Osteocyte (in vitro differentiated cells): ENCODE data around the gene FZD7. TPM values are rescaled to one million over a fixed set of nuclear protein-coding genes. Genes with fewer than 3 reads are reported as not detected.

Experiments
- DNase-seq: peaks from one replicate; pipeline ENCODE4 v3.0.0; 2021; ENCODE audit warnings: mixed read lengths; ENCODE audit not compliant: unreplicated experiment; ENCODE audit errors: extremely low spot score
- H3K27ac Mint-ChIP-seq: one replicate; pipeline ENCODE4 v1.8.0; 2021; ENCODE audit warnings: mild to moderate bottlenecking, mixed read lengths; ENCODE audit not compliant: unreplicated experiment
- H3K27me3 Mint-ChIP-seq: one replicate; pipeline ENCODE4 v1.8.0; 2021; ENCODE audit warnings: mixed read lengths; ENCODE audit not compliant: unreplicated experiment
- H3K36me3 Mint-ChIP-seq: one replicate; pipeline ENCODE4 v1.8.0; 2021; ENCODE audit warnings: mixed read lengths; ENCODE audit not compliant: unreplicated experiment
- H3K4me1 Mint-ChIP-seq: one replicate; pipeline ENCODE4 v1.8.0; 2021; ENCODE audit warnings: mixed read lengths; ENCODE audit not compliant: unreplicated experiment
- H3K4me3 Mint-ChIP-seq: one replicate; pipeline ENCODE4 v1.8.0; 2021; ENCODE audit warnings: mild to moderate bottlenecking, moderate library complexity, mixed read lengths; ENCODE audit not compliant: unreplicated experiment
- H3K9me3 Mint-ChIP-seq: one replicate; pipeline ENCODE4 v1.8.0; 2021; ENCODE audit warnings: mixed read lengths; ENCODE audit not compliant: unreplicated experiment
- total RNA-seq: library from RNA; stranded (reverse); gene quantifications from 2 replicates; pipeline ENCODE4 v1.2.1, GENCODE V29; 2021
- TF ChIP-seq, protein P1 (sequence below): fragments of 200-600 bp; sonication (generic); IDR thresholded peaks from 2 replicates; pipeline ENCODE4 v1.5.0; 2021; ENCODE audit warnings: antibody characterized with exemption, mild to moderate bottlenecking, moderate library complexity

The FZD7 gene
- total RNA-seq, 1 donor from 2014 or later, result 37.0 TPM

DNA sequence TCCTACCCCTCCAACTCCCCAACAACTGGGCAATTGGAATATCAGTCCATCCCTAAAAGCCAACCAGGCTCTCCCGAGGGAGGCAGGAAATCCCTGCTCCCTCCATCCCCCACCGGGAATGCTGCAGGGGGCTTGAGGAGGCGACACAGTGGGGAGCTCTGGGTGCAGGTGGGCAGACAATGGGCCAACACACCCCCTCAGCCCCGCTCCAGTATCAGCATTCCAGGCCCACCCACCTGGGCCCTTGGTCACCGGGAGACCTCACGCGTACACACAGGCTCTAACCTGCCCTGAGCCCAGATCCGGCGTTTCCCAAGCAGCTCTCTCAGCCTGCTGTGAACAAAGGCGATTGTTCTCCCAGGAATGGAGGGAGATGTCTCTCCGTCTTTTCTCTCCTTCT, 37.6 kb upstream of the FZD7 start:
- Mint-ChIP-seq H3K4me1 (no peaks in the 10 kb centered on the region), H3K27me3 (no peaks in the 10 kb centered on the region), H3K4me3 (no peak overlapping the region), H3K27ac (no peak overlapping the region), H3K36me3 (no peaks in the 10 kb centered on the region), H3K9me3 (no peaks in the 10 kb centered on the region)
- TF ChIP-seq, protein P1, sequence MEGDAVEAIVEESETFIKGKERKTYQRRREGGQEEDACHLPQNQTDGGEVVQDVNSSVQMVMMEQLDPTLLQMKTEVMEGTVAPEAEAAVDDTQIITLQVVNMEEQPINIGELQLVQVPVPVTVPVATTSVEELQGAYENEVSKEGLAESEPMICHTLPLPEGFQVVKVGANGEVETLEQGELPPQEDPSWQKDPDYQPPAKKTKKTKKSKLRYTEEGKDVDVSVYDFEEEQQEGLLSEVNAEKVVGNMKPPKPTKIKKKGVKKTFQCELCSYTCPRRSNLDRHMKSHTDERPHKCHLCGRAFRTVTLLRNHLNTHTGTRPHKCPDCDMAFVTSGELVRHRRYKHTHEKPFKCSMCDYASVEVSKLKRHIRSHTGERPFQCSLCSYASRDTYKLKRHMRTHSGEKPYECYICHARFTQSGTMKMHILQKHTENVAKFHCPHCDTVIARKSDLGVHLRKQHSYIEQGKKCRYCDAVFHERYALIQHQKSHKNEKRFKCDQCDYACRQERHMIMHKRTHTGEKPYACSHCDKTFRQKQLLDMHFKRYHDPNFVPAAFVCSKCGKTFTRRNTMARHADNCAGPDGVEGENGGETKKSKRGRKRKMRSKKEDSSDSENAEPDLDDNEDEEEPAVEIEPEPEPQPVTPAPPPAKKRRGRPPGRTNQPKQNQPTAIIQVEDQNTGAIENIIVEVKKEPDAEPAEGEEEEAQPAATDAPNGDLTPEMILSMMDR, result no peak
- no peak for DNase-seq

DNA sequence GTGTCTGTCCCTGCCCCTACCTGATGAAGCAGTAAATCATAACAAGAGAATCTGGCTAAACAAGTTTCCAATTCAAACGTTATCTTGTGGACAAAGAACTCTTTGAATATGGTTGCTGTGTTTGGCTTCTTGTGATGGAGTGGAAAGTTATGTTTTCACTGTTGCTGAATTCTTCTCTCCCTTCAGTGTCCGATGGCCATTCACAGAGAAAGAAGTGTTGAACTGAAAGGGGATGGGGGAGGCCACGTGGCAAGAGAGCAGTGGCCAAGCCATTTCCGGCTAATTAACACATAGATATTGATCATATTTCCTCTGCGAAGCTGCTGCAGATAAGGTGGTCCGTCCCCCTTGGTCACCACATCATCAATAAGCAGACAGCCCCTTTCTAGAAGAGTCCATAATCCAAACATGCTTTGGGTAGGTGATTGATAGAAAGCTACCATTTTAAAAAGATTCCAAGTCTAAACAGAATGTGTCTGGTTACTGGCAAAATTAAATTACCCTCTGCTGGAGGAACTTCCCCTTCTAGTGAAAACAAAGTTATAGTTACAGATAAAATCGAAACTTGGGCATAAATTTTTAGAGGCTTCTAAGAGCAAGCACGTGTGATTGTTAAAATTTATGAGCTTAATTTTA, 36.9 kb upstream of the FZD7 start:
- peaks cover 3% of the 10 kb centered on the region for H3K4me1 Mint-ChIP-seq
- H3K9me3 Mint-ChIP-seq, result no peaks in the 10 kb centered on the region
- no peaks in the 10 kb centered on the region for H3K27me3 Mint-ChIP-seq
- DNase-seq, result no peak
- H3K36me3 Mint-ChIP-seq, result no peaks in the 10 kb centered on the region
- H3K4me3 Mint-ChIP-seq, result no peak overlapping the region
- TF ChIP-seq, protein P1, result no peak
- no peak overlapping the region for H3K27ac Mint-ChIP-seq

DNA sequence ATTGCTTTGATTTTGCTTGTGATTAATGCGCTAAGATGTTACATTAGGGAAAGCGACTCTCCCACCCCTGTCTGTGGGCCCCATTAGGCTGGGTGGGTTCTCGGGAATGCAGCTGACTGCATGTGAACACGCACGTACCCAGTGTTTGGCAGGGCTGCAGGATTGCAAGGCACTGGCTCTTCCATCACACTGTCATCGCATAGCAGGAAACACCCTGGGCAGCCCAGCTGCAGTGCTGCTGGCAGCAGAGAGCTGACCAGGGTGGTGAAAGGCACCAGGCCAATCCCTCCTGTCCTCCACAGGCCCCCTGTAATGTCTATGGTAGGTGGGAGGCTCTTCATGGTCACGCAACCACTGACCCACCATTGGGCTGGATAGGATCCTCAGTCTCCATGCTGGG, 34.4 kb upstream of the FZD7 start:
- TF ChIP-seq, protein P1, result no peak
- Mint-ChIP-seq H3K36me3 (no peaks in the 10 kb centered on the region), H3K4me1 (peaks cover 9% of the 10 kb centered on the region), H3K27me3 (no peaks in the 10 kb centered on the region), H3K27ac (no peak overlapping the region), H3K9me3 (no peaks in the 10 kb centered on the region), H3K4me3 (no peak overlapping the region)
- DNase-seq, result no peak

DNA sequence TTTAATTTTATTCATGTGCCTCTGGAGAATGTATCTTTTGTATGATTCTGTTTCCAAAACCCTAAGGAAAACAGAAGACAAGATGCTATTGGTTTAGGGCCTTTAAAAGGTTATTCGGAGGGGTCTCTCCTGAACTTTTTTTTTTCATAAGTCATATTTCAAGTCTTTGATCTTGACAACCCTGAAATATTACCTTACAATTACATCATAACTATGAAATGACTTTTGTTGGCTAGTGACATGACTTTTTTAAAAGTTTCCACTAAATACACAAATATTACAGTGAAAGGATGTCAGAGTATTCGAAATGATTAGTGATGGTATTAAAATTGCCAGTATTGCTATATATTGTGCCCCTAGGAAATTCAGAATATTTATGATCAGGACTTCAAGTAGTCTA, 31.8 kb upstream of the FZD7 start:
- Mint-ChIP-seq H3K4me1 (peaks cover 9% of the 10 kb centered on the region), H3K27ac (peak overlapping the region; percentile 41), H3K4me3 (no peak overlapping the region), H3K9me3 (no peaks in the 10 kb centered on the region), H3K36me3 (peaks cover 2% of the 10 kb centered on the region), H3K27me3 (no peaks in the 10 kb centered on the region)
- TF ChIP-seq, protein P1, result no peak
- no peak for DNase-seq

DNA sequence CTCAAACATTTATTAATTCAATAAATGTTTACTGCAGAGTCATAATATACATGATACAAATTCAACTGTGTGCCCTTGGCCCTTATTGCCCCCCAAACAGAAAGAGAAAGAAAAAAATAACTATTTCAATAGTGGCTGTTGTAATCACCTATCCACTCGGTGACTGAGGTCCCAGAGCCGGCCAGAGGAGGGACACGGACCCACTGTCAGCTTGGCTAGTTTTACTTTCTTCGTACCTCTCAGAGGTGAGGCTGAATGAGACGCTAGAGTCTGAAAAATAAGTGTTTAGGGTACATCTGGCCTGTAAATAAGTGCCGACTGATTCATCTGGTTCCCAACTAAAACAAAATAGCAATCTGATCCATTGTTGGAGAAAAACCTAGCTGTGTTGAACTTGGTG, 31.3 kb upstream of the FZD7 start:
- Mint-ChIP-seq H3K36me3 (peaks cover 2% of the 10 kb centered on the region), H3K4me3 (no peak overlapping the region), H3K4me1 (peaks cover 9% of the 10 kb centered on the region), H3K27ac (peak overlapping the region; percentile 41), H3K9me3 (no peaks in the 10 kb centered on the region), H3K27me3 (no peaks in the 10 kb centered on the region)
- no peak for DNase-seq
- TF ChIP-seq, protein P1, result no peak
